AG04449 (cell line): Measurements from ENCODE around the gene INCA1.
A peak's percentile ranks its signal among the peaks of the same experiment; 100 is the strongest.

ENCODE experiments used
- CTCF ChIA-PET: fragments of 350-600 bp; formaldehyde crosslinking; extraction: SDS; loops from one replicate; lab custom pipeline; 2021; ENCODE audit warnings: antibody characterized with exemption; lab: Yijun Ruan, JAX
- POLR2A ChIA-PET: fragments of 400-600, 350-600 bp; formaldehyde crosslinking; extraction: SDS; loops from one replicate; lab custom pipeline; 2020; ENCODE audit warnings: antibody characterized with exemption, inconsistent platforms; lab: Yijun Ruan, JAX
- DNase-seq: peaks from one replicate; pipeline ENCODE4 v3.0.0-alpha.2; 2010; ENCODE audit warnings: low read depth, low spot score
- H3K4me3 ChIP-seq: 2 replicates; pipeline ENCODE4 v1.5.1; 2011; ENCODE audit warnings: low read depth, mild to moderate bottlenecking, control low read depth, low read length
- TF ChIP-seq, protein P1 (sequence below): IDR thresholded peaks from one replicate; pipeline ENCODE4 v1.5.1; 2011; ENCODE audit warnings: mild to moderate bottlenecking, moderate library complexity, low read length, control low read depth, inconsistent platforms; ENCODE audit not compliant: insufficient read depth; ENCODE audit errors: missing control alignments

INCA1 gene

DNA sequence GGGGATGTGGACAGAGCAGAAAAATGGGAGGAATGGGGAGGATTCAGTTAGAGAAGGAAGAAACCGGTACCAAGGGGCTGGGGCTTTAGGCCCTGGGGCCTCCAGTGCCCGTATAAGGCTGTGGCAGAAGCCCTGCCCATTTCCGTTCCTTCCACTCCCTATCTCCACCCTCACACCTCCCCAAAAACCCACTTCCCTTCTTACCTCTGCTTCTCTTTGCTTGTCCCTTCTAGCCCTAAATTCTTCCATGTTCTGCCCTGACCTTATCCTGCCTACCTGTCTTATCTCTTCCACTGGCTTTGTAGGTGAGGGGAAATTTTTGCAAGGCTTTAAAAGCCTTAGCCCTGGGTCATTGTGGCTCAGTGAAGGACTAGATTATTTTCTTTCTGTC lies 53.2 kb downstream of the INCA1 start:
- ChIA-PET CTCF (interaction anchor here (1.8 kb wide), 1 partner anchor 118 kb away, joined by 4 read pairs; no protein-coding TSS in a partner anchor), POLR2A (interaction anchor here (1.7 to 6.9 kb wide), 2 partner anchors 22 to 53 kb away, joined by 4 to 119 read pairs; partner anchors contain the start of genes INCA1, KIF1C and SPAG7)
- TF ChIP-seq, protein P1, sequence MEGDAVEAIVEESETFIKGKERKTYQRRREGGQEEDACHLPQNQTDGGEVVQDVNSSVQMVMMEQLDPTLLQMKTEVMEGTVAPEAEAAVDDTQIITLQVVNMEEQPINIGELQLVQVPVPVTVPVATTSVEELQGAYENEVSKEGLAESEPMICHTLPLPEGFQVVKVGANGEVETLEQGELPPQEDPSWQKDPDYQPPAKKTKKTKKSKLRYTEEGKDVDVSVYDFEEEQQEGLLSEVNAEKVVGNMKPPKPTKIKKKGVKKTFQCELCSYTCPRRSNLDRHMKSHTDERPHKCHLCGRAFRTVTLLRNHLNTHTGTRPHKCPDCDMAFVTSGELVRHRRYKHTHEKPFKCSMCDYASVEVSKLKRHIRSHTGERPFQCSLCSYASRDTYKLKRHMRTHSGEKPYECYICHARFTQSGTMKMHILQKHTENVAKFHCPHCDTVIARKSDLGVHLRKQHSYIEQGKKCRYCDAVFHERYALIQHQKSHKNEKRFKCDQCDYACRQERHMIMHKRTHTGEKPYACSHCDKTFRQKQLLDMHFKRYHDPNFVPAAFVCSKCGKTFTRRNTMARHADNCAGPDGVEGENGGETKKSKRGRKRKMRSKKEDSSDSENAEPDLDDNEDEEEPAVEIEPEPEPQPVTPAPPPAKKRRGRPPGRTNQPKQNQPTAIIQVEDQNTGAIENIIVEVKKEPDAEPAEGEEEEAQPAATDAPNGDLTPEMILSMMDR = no peak
- no peak for DNase-seq
- no peak overlapping the region for H3K4me3 ChIP-seq

DNA sequence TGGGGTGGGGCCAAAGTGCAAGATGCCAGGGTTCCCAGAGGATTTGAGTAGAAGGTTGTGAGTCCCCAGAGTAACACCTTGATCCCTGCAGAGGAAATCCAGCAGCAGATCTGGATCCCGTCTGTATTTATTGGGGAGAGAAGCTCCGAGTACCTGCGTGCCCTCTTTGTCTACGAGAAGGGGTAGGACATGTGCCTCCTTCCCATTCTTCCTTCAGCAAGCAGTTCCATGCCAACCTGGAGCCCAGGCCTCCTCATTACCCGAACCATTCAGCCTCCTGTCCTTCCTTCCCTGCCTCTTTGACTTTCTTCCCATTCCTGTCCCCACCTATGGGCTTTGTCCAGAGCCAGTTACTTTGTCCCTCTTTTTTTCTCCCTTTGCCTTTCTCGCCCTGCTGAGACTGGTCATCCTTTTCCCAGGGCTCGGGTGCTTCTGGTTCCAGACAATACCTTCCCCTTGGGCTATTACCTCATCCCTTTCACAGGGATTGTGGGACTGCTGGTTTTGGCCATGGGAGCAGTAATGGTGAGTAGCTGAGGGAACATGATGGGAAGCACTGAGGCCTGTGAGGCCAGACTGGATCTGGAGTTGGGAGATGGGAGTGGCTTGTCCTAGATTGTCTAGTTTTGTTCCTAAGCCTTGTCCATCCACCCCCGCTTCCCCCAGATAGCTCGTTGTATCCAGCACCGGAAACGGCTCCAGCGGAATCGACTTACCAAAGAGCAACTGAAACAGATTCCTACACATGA lies 54.4 kb downstream of the INCA1 start:
- TF ChIP-seq, protein P1 = no peak
- no peak for DNase-seq
- ChIA-PET POLR2A (interaction anchor here (0.6 to 6.9 kb wide), 3 partner anchors 10 to 54 kb away, joined by 3 to 119 read pairs (median 4); partner anchors contain the start of genes INCA1, KIF1C and SPAG7), CTCF (interaction anchor here (1.7 kb wide), 1 partner anchor 44 kb away, joined by 7 read pairs; the partner anchor contains the start of gene CAMTA2)
- no peak overlapping the region; the same call in 1 of the 2 replicates for H3K4me3 ChIP-seq

DNA sequence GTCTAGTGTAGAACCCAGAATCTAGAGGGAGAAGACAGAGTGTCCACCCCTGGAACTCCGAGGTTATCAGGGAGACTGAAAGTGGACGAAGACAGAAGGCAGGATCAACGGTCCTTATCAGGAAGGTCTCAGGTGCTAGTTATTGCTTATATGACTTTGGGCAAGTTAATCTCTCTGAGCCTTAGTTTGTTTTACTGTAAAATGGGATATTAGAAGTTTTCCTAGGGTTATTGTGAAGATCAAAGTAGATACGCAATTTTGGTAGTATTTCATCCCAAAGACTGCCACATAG lies 56.1 kb downstream of the INCA1 start:
- TF ChIP-seq, protein P1 = no peak
- ChIA-PET CTCF (no interaction called here), POLR2A (interaction anchor here (0.6 to 4.0 kb wide), 4 partner anchors 10 to 80 kb away, joined by 3 to 61 read pairs (median 28); partner anchors contain the start of genes ENO3, PFN1 and SPAG7)
- peak overlapping the region; percentile 92 for H3K4me3 ChIP-seq
- DNase-seq = no peak

DNA sequence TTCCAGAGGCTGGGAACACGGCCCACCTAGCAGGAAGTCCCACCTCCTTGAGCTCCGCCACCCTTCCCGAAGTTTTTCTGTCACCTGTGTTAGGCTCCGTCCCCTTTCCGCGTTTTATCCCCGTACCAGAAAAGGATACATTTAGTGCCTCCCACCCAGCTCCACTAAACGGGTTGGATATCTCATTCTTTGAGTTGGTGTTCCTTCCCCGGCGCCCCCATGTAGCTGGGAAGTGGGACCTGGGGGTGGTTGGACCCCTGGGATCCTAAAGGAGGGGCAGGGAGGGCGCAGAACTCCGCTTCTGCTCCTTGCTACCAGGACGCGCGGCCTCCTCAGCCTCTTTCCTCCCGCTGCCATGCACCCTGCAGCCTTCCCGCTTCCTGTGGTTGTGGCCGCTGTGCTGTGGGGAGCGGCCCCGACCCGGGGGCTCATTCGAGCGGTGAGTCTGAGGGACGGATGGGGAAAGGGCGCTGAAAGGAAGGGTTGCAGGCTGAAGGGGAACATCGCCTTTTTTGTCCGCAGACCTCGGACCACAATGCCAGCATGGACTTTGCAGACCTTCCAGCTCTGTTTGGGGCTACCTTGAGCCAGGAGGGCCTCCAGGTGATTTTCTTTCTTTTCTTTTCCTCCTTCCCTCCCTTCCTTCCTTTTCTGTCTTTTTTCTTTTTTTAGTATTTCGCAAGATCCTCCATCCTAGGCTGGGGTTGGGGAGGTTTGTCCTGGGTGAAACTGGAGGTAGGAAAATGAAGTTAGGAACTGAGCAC lies 56.6 kb downstream of the INCA1 start:
- POLR2A ChIA-PET = interaction anchor here (0.6 to 4.0 kb wide), 11 partner anchors 10 to 81 kb away, joined by 3 to 61 read pairs (median 6); partner anchors contain the start of genes CAMTA2, ENO3, PFN1 and SPAG7

DNA sequence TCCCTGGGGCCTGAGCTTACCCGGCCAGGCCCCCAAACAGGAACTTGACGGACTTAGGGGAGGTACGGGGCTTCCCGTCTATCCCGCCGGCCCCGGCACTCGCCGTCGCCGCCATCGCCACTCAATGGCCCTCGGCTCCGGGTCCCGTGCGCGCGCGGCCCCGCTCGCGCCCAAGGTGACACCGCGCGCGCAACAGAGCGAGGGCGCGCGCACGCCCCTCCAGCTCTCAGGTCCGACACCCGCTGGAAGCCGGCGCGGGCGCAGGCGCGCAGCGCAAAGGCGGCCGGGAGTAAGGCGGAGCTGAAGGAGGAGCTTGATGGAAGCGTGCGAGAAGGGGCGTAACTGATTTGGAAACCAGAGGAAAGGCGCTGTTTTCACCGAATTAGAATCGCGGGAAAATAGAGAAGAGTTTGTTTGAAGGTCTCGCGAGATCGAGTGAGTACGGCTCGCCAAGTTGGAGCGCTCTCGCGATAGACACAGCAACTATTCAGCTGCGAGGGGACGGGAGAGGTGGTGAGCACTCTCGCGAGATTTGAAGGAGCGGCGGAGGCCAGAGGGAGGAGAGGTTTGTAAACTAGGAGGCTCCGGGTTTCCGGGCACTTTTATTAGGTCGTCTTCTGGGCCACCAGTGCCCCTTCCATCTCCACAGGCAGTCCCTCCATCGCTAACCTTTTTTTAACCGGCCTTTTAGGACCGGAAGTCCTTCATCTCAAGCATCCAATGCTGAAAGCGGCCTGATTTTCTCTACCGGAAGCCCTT lies 57.3 kb downstream of the INCA1 start, which contains the start of the genes RNF167 and SLC25A11:
TSS of gene RNF167 (plus strand) at position 473 of the 759 bp plus-strand sequence. CDS start 642 bp downstream, outside the sequence.
TSS of gene SLC25A11 (minus strand) at position 251 of the 759 bp plus-strand sequence. CDS start at position 115, 136 bp downstream.
- CTCF ChIA-PET = interaction anchor here (0.8 to 1.7 kb wide), 6 partner anchors 11 to 47 kb away, joined by 3 to 8 read pairs (median 4); partner anchors contain the start of gene CHRNE
- DNase-seq = peak; percentile 98
- POLR2A ChIA-PET = interaction anchor here (0.7 to 4.0 kb wide), 12 partner anchors 11 to 60 kb away, joined by 3 to 61 read pairs (median 6); partner anchors contain the start of genes CAMTA2, ENO3, INCA1 and KIF1C
- peak within 1 kb of the TSS; percentile 92 for H3K4me3 ChIP-seq
- TF ChIP-seq, protein P1 = no peak

More for the DNA sequence above, 56.6 kb downstream of the INCA1 start:
- no peak for DNase-seq
- peak overlapping the region; percentile 92 for H3K4me3 ChIP-seq
- TF ChIP-seq, protein P1 = no peak
- CTCF ChIA-PET = interaction anchor here (0.8 to 1.4 kb wide), 4 partner anchors 11 to 37 kb away, joined by 3 to 5 read pairs (median 4); partner anchors contain the start of gene CHRNE
